ENCODE results near the gene ADGRD1.

DNA sequence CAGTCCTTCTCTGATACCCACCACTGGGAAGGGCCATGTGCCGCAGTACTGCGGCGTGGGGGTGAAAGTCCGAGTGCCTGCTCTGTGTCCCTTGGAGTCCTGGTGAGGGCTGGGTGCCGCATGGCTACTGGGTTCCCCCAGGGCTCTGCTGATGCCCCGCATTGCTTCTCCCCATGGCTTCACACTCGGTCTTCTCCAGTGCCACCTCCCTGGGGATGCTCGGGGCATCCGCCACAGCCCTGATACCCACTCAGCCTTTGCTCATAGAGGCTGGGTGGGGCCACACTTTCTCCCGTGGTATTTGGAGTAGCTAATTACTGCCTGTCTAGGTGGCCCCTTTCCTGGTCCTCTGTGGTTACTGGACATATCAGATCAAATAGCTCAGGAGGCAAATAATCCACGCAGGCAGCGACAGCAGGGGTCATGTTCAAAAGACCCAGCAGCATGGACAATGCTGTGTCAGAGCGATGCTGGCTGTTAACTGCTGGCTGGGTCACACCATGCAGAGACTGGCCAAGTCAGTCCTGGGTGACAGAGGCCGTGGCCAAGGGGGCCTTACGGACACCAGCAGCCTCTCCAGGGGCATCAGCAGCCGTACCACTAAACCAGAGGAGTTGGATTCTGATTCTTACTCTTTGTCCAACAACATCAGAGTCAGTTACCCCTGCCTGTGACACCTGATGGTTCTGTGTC, 106.5 kb downstream of the ADGRD1 start:
- TF ChIP-seq POLR2AphosphoS5 (IDR thresholded peaks at IDR 0.05; ENCODE audit: low read depth, low read length) (no peak), TAF1 (IDR thresholded peaks at IDR 0.05; ENCODE audit: borderline replicate concordance, insufficient read depth, low read length) (no peak), SIN3A (IDR thresholded peaks at IDR 0.05; ENCODE audit: borderline replicate concordance, insufficient read depth, low read length) (no peak), FOXP2 (optimal IDR thresholded peaks at IDR 0.05; ENCODE audit: borderline replicate concordance, extremely low read depth, extremely low read length, insufficient read depth) (no peak)
- TF ChIP-seq, protein P1, sequence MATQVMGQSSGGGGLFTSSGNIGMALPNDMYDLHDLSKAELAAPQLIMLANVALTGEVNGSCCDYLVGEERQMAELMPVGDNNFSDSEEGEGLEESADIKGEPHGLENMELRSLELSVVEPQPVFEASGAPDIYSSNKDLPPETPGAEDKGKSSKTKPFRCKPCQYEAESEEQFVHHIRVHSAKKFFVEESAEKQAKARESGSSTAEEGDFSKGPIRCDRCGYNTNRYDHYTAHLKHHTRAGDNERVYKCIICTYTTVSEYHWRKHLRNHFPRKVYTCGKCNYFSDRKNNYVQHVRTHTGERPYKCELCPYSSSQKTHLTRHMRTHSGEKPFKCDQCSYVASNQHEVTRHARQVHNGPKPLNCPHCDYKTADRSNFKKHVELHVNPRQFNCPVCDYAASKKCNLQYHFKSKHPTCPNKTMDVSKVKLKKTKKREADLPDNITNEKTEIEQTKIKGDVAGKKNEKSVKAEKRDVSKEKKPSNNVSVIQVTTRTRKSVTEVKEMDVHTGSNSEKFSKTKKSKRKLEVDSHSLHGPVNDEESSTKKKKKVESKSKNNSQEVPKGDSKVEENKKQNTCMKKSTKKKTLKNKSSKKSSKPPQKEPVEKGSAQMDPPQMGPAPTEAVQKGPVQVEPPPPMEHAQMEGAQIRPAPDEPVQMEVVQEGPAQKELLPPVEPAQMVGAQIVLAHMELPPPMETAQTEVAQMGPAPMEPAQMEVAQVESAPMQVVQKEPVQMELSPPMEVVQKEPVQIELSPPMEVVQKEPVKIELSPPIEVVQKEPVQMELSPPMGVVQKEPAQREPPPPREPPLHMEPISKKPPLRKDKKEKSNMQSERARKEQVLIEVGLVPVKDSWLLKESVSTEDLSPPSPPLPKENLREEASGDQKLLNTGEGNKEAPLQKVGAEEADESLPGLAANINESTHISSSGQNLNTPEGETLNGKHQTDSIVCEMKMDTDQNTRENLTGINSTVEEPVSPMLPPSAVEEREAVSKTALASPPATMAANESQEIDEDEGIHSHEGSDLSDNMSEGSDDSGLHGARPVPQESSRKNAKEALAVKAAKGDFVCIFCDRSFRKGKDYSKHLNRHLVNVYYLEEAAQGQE (IDR thresholded peaks at IDR 0.05; ENCODE audit: insufficient read depth in 1 of 2, low read depth in 2 of 2, low read length in 2 of 2): no peak

All from PFSK-1 (cell line).